Cerebellar cortex (tissue), 1 donor: Measurements from ENCODE around the gene WDR27.
"Not testable (repeated sequence)": the region's sequence is repeated elsewhere in the genome, so short reads cannot be mapped to it uniquely, and the experiment has no call there.

Experiments
- DNase-seq: peaks from one replicate; pipeline ENCODE4 v3.0.0-alpha.2; 2015; ENCODE audit warnings: low spot score

The WDR27 gene

GRCh38 chr6:169518451-169518850 lies 183.4 kb downstream of the WDR27 start:
- no peak for DNase-seq

DNA sequence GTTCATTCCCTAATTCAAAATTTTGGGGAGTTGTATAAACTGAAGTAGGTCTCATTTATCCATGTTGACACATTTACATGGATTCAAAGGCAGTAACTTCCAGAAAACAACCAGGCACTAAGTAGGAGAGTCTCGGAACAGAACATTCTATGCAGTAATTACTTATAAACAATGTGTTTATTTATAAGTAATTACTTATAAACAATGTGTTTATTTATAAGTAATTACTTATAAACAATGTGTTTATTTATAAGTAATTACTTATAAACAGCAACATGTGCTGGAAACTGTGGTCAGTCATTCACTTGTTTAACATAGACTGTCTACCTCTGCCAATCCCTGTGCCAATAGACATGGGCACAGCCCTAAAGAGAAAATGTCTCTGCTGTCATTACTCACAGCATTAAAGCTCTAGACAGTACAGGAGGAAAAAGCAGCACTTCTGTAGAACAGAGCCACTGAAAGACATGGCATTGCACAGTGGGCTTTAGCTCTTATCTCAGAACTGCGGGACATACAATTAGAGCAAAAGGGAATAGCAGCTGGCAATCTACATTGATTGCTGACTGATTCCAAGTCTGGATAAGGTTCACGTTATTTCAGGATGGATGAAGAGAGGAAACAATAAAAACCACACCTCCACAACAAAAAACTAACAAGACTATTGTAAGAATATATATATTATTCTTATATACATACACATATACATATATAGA lies 188.2 kb downstream of the WDR27 start:
- DNase-seq, result no peak

DNA sequence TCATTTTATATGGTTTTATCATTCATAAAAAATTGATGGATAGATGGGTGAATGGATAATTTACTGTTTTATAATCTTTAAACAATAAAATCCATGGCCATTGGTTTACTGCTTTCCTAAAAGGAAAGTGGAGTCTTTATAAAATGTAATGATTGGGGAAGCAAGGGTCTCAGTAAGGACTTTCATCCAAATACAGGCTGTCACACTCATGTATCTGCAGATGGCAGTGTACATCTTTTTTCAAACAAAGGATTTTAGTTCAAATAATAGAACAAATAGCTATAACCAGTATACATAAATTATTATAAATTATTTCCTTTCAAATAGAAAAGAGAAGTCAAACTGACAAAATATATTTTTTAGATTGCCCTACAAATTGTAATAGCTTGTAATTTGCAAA lies 190.0 kb downstream of the WDR27 start:
- not testable (repeated sequence) for DNase-seq

GRCh38 chr6:169510871-169511270 lies 191.0 kb downstream of the WDR27 start:
- DNase-seq, result no peak

- DNase-seq, result no peak
Measured at GRCh38 chr6:169508452-169508851, 193.4 kb downstream of the WDR27 start.

DNA sequence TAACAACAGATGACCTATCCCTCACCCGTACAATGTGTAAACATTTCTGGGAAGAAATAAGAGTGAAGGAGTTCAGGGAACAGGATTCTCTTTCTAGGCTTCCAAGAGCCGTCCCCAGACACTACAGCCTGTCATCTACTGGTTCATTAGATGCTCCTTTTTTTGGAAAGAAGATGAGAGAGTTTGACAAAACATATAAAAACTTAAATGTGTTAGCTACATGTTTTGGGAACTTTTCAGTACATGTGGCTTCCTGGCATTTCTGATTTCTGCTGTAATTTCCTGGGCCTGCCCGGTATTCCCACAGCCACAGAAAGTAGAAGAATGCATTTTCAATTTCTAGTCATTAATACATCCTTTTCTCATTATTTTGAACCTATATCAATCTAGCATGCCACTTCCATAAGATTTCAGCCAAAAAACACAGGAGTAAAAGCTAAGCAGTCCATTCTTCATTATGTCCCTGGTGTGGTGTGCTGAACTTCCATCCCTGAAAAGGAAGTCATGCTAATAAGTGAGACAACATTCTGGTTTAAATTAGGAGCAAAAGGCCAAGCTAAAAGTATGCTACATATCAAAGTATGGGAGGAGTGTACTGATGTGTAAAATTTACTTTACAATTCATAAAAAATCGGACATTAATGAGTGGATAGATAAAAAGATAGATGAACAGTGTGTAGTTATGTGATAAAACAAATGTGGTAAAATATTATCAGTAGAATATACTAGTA lies 198.2 kb downstream of the WDR27 start:
- no peak for DNase-seq

GRCh38 chr6:169502445-169502844 lies 199.4 kb downstream of the WDR27 start:
- no peak for DNase-seq

GRCh38 chr6:169501777-169502313 lies 200.0 kb downstream of the WDR27 start:
- no peak for DNase-seq

- no peak for DNase-seq
Measured at GRCh38 chr6:169501128-169501527, 200.7 kb downstream of the WDR27 start.

GRCh38 chr6:169500688-169501087 lies 201.1 kb downstream of the WDR27 start:
- no peak for DNase-seq

- no peak for DNase-seq
Measured at GRCh38 chr6:169499848-169500247, 202.0 kb downstream of the WDR27 start.

DNA sequence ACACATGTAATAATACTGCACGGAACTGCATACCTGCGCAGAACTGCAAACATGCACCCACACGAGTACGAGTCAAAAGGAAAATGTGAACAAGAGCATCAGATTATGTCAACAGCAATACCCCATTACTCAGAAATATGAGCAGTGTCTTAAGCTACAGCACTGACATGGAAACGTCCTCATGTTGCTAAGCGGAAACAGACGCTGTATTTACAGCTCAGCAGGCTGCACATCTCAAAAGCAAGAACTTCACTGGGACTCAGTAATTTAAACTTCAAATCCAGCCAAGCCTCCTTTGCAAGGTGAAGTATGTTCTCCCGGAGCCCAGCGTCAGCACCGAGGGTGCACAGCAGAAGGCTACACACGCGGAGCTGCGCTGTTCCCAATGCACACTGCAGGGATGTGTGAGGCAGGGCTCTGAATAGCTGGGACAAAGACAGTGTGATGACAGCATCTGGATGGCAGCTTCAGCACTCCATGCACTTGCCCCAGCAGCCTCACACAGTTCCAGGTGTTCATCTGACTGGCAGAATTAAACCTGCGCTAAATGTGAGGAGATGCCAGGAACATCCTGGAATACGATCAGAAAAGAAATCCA lies 202.8 kb downstream of the WDR27 start:
- DNase-seq, result no peak

- DNase-seq, result no peak
Measured at GRCh38 chr6:169495601-169496000, 206.2 kb downstream of the WDR27 start.

DNA sequence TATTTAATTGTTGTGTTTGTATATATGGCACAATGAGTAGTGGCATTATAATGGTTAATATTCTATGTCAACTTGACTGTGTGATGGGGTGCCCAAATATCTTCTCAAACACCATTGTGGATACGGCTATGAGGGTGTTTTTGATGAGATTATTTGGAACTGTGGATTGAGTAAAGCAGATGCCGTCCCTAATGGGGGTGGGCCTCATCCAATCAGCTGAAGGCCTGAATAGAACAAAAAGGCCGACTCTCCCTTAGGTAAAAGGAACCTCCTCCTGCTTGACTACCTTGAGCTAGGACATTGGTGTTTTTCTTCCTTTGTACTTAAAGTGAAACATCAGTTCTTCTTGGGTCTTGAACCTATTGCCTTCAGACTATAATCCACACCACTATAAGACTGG lies 207.8 kb downstream of the WDR27 start:
- no peak for DNase-seq

GRCh38 chr6:169491482-169491881 lies 210.3 kb downstream of the WDR27 start:
- no peak for DNase-seq

DNA sequence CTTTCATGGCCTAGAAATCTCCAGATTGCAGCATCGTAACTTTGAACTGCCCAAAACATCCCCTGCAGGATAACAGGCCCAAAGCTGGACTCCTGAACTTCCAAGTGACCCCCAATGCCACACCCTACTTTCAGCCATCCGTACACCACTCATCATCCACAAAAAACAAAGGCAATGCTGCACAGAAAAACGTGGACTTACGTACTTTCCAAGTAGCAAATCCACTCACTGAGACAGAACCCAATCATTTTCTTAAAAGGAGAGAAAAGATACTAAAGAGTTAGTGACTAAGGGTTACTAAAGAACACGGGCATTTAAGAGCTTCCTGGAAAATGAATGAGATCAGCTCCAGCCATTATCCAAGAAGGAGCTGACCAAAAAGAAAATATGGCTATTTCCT lies 211.0 kb downstream of the WDR27 start:
- DNase-seq, result no peak

DNA sequence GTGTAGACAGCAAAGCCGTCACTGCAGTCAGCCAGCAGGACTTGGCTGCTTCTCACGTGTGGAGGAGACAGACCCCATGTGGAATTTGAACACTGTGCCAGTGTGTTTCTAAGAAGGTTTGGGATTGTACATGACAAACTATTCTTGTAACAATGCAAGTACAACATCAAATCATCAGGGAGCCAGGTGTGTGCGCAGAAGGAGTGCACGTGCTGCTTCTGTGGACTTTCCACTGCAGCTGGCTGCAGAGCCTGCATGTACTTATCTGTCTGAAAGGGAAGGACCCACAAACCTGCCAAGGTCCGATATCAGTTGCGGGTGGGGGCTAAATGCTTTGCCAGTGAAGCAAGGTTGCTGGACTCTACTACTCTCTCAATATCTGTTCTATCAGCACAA lies 211.6 kb downstream of the WDR27 start:
- no peak for DNase-seq

DNA sequence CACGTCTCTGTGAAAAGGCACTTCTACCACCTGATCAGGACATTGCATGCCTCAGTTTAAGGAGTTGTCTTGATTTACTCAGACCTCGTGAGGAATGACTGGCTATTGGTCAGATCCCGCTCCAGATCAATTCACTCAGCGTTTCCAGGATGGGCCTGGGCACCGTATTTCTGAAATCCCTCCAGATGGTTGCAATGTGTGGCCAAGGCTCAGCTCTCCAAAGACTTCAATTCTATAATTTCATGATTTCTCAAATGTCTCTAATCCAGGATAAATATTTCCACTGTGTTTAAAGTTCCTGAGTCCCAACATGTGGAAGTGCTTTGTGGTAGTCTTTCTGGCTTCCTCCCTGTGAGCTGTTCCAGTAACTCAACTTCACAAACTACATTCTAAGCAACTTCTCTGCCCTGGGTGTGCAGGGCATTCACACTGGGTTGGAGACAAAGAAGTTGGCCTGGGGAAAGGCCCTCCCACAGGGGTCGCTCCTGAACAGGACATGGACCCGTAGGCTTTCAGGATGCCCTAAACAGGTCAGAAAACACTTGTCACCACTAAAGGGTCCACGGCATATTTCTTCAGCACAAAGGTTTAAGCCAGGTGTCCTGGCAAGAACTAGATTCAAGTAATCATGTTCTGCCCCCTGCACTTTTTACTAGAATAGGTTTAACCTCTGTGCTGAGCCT lies 212.1 kb downstream of the WDR27 start:
- DNase-seq, result no peak

DNA sequence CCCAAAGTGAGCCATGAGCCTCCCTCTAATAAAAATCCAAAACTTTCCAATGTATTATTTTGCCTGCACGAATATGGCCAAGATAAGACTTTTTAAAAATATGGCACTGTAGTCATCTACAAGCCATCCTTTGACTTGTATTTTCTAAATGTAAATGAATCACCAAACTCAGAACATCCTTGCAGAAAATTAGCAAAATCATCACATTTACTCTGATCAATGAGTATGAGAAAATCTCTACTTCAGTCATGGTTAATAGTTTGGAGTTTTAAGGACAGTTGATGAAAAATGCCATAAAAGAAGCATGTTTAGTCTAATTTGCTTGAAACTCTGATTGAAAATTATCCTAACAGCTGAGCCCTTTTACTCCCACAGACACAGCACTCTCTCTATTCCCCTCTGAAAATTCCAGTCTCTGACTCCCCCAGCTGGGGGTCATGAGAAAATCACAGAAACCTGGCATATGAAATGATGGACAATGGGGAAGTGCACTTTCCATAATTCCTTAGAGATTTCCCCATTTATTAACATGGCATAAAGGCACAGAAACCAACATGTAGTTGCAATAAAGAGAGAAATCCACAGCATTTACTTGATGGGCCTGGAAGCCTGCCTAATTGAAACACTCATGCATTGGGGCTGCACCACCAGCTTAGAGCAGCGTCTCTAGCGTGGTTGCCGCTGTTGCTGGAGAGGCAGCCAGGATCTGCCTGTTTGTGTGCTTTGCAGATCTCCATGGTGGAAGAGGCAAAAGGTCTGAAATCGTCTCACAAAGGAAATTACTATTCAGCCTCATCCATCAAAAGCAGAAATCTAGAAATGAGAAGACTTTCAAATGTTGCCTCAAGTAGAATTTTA lies 214.0 kb downstream of the WDR27 start:
- no peak for DNase-seq

DNA sequence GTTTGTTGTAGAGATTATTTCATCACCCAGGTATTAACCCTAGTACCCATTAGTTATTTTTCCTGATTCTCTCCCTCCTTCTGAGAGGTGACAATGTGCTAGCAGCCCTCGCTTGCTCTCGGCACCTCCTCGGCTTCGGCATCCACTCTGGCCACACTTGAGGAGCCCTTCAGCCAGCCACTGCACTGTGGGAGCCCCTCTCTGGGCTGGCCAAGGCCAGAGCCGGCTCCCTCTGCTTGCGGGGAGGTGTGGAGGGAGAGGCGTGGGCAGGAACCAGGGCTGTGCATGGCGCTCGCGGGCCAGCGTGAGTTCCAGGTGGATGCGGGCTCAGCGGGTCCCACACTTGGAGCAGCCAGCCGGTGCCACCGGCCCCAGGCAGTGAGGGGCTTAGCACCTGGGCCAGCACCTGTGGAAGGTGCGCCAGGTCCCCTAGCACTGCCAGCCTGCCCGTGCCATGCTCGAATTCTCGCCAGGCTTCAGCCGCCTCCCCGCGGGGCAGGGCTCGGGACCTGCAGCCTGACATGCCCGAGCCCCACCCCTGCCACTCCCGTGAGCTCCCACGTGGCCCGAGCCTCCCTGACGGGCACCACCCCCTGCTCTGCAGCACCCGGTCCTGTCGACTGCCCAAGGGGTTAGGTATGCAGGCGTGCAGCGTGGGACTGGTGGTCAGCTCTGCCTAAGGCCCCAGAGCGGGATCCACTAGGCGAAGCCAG lies 221.9 kb downstream of the WDR27 start:
- DNase-seq, result no peak

- no peak for DNase-seq
Measured at GRCh38 chr6:169474362-169474761, 227.5 kb downstream of the WDR27 start.
